SJSA1 (cell line): ENCODE measurements around the gene OR10Z1. TPM values are rescaled to one million over a fixed set of nuclear protein-coding genes. Genes with fewer than 3 reads are reported as not detected.

Experiments used
- DNase-seq, 2 experiments: peaks; one replicate each; pipeline ENCODE4 v3.0.0-alpha.2; 2015 to 2020; ENCODE audit warnings: low spot score in 2 of 2, low read depth in 1 of 2
- H3K27ac ChIP-seq: fragments of 250-450 bp; sonication (Bioruptor Pico); 2 replicates; pipeline ENCODE4 v1.5.1; 2020; ENCODE audit warnings: mild to moderate bottlenecking, moderate library complexity
- H3K27me3 ChIP-seq: fragments of 250-450 bp; sonication (Bioruptor Pico); replicated peaks from 2 replicates; pipeline ENCODE4 v1.5.1; 2020; ENCODE audit warnings: mild to moderate bottlenecking, moderate library complexity
- H3K36me3 ChIP-seq: fragments of 250-450 bp; sonication (Bioruptor Pico); 2 replicates; pipeline ENCODE4 v1.5.1; 2020; ENCODE audit warnings: mild to moderate bottlenecking
- H3K4me1 ChIP-seq: fragments of 250-450 bp; sonication (Bioruptor Pico); replicated peaks from 2 replicates; pipeline ENCODE4 v1.6.1; 2021; ENCODE audit warnings: mild to moderate bottlenecking
- H3K4me3 ChIP-seq: fragments of 250-450 bp; sonication (Bioruptor Pico); 2 replicates; pipeline ENCODE4 v1.5.1; 2020; ENCODE audit warnings: mild to moderate bottlenecking
- H3K9me3 ChIP-seq: fragments of 250-450 bp; sonication (Bioruptor Pico); replicated peaks from 2 replicates; pipeline ENCODE4 v1.5.1; 2020; ENCODE audit warnings: mild to moderate bottlenecking
- total RNA-seq: library from RNA; depleted of rRNA; stranded (reverse); fragments of >200 nt; shearing (Covaris generic); gene quantifications from 2 replicates; pipeline ENCODE4 v1.2.3, GENCODE V29; 2014; rRNA removed

OR10Z1 gene
- total RNA-seq = not detected in 2 replicates

GRCh38 chr1:158604968-158605367, at the start of gene OR10Z1:
OR10Z1 (plus strand) TSS chr1:158605268; CDS start chr1:158606439, 1,171 bp downstream.
- Histone ChIP-seq H3K9me3 (no peaks in the 10 kb centered on the region), H3K27me3 (no peaks in the 10 kb centered on the region), H3K36me3 (no peaks in the 10 kb centered on the region), H3K4me3 (no peak within 1 kb of the TSS), H3K4me1 (no peaks in the 10 kb centered on the region), H3K27ac (no peak within 1 kb of the TSS)
- no peak for DNase-seq

- no peak overlapping the region for H3K4me3 ChIP-seq
- no peak for DNase-seq
- no peaks in the 10 kb centered on the region for H3K36me3 ChIP-seq
- no peaks in the 10 kb centered on the region for H3K4me1 ChIP-seq
- no peak overlapping the region for H3K27ac ChIP-seq
- H3K9me3 ChIP-seq = no peaks in the 10 kb centered on the region
- H3K27me3 ChIP-seq = no peaks in the 10 kb centered on the region
Observed at GRCh38 chr1:158559696-158560095, 45.4 kb upstream of the OR10Z1 start.

- no peaks in the 10 kb centered on the region for H3K4me1 ChIP-seq
- H3K36me3 ChIP-seq = no peaks in the 10 kb centered on the region
- DNase-seq = no peak
- H3K4me3 ChIP-seq = no peak overlapping the region
- H3K9me3 ChIP-seq = no peaks in the 10 kb centered on the region
- no peaks in the 10 kb centered on the region for H3K27me3 ChIP-seq
- no peak overlapping the region for H3K27ac ChIP-seq
Observed at GRCh38 chr1:158563853-158564252, 41.2 kb upstream of the OR10Z1 start.

GRCh38 chr1:158564608-158565007, 40.5 kb upstream of the OR10Z1 start:
- DNase-seq = no peak
- Histone ChIP-seq H3K4me1 (no peaks in the 10 kb centered on the region), H3K4me3 (no peak overlapping the region), H3K27ac (no peak overlapping the region), H3K36me3 (no peaks in the 10 kb centered on the region), H3K9me3 (no peaks in the 10 kb centered on the region), H3K27me3 (no peaks in the 10 kb centered on the region)

GRCh38 chr1:158570480-158570879, 34.6 kb upstream of the OR10Z1 start, which contains the start of gene OR6P1:
OR6P1 (minus strand) TSS chr1:158570580; CDS start chr1:158563604, 6,976 bp downstream.
- Histone ChIP-seq H3K4me1 (no peaks in the 10 kb centered on the region), H3K27me3 (0 out of 2 replicates have a peak, but pooled peaks cover 2% of the 10 kb centered on the region), H3K4me3 (no peak within 1 kb of the TSS), H3K9me3 (no peaks in the 10 kb centered on the region), H3K36me3 (no peaks in the 10 kb centered on the region), H3K27ac (no peak within 1 kb of the TSS)
- DNase-seq = no peak

- H3K9me3 ChIP-seq = no peaks in the 10 kb centered on the region
- H3K27me3 ChIP-seq = 0 out of 2 replicates have a peak, but pooled peaks cover 2% of the 10 kb centered on the region
- no peaks in the 10 kb centered on the region for H3K4me1 ChIP-seq
- H3K36me3 ChIP-seq = no peaks in the 10 kb centered on the region
- DNase-seq = no peak
- H3K27ac ChIP-seq = no peak overlapping the region
- no peak overlapping the region for H3K4me3 ChIP-seq
Observed at GRCh38 chr1:158572226-158572625, 32.8 kb upstream of the OR10Z1 start.

GRCh38 chr1:158577561-158577960, 27.5 kb upstream of the OR10Z1 start:
- no peaks in the 10 kb centered on the region for H3K36me3 ChIP-seq
- H3K4me3 ChIP-seq = no peak overlapping the region
- H3K4me1 ChIP-seq = no peaks in the 10 kb centered on the region
- no peaks in the 10 kb centered on the region; the same call in 1 of the 2 replicates for H3K9me3 ChIP-seq
- no peaks in the 10 kb centered on the region for H3K27me3 ChIP-seq
- DNase-seq = no peak
- H3K27ac ChIP-seq = no peak overlapping the region

- H3K4me1 ChIP-seq = no peaks in the 10 kb centered on the region
Observed at GRCh38 chr1:158579733-158580132, 25.3 kb upstream of the OR10Z1 start, which contains the start of gene OR10X1. OR10X1 (minus strand) TSS chr1:158579899; CDS start chr1:158579899, 0 bp downstream.

GRCh38 chr1:158583962-158584361, 21.1 kb upstream of the OR10Z1 start:
- Histone ChIP-seq H3K27ac (no peak overlapping the region), H3K27me3 (no peaks in the 10 kb centered on the region), H3K36me3 (no peaks in the 10 kb centered on the region)

More at GRCh38 chr1:158579733-158580132, 25.3 kb upstream of the OR10Z1 start, which contains the start of gene OR10X1:
- no peaks in the 10 kb centered on the region; the same call in 1 of the 2 replicates for H3K9me3 ChIP-seq
- no peaks in the 10 kb centered on the region for H3K27me3 ChIP-seq
- no peak within 1 kb of the TSS for H3K27ac ChIP-seq
- H3K4me3 ChIP-seq = no peak within 1 kb of the TSS
- no peak for DNase-seq
- H3K36me3 ChIP-seq = no peaks in the 10 kb centered on the region

GRCh38 chr1:158586942-158587341, 18.1 kb upstream of the OR10Z1 start:
- Histone ChIP-seq H3K9me3 (no peaks in the 10 kb centered on the region), H3K27me3 (no peaks in the 10 kb centered on the region), H3K4me3 (no peak overlapping the region), H3K36me3 (no peaks in the 10 kb centered on the region), H3K27ac (no peak overlapping the region), H3K4me1 (no peaks in the 10 kb centered on the region)
- DNase-seq = no peak

More at GRCh38 chr1:158583962-158584361, 21.1 kb upstream of the OR10Z1 start:
- H3K4me1 ChIP-seq = no peaks in the 10 kb centered on the region
- no peak for DNase-seq
- no peak overlapping the region for H3K4me3 ChIP-seq
- no peaks in the 10 kb centered on the region for H3K9me3 ChIP-seq

GRCh38 chr1:158600735-158601134, 4.3 kb upstream of the OR10Z1 start:
- H3K36me3 ChIP-seq = no peaks in the 10 kb centered on the region
- no peaks in the 10 kb centered on the region for H3K4me1 ChIP-seq
- H3K27ac ChIP-seq = no peak overlapping the region
- DNase-seq = no peak
- H3K4me3 ChIP-seq = no peak overlapping the region
- H3K27me3 ChIP-seq = no peaks in the 10 kb centered on the region
- 0 out of 2 replicates have a peak, but pooled peaks cover 2% of the 10 kb centered on the region for H3K9me3 ChIP-seq

GRCh38 chr1:158607296-158607695, 2.2 kb downstream of the OR10Z1 start:
- no peaks in the 10 kb centered on the region for H3K9me3 ChIP-seq
- no peak overlapping the region for H3K27ac ChIP-seq
- no peaks in the 10 kb centered on the region for H3K4me1 ChIP-seq
- H3K36me3 ChIP-seq = no peaks in the 10 kb centered on the region
- no peaks in the 10 kb centered on the region for H3K27me3 ChIP-seq
- DNase-seq = no peak
- no peak overlapping the region for H3K4me3 ChIP-seq

- Histone ChIP-seq H3K4me1 (no peaks in the 10 kb centered on the region), H3K36me3 (no peaks in the 10 kb centered on the region), H3K9me3 (no peaks in the 10 kb centered on the region), H3K27me3 (no peaks in the 10 kb centered on the region), H3K4me3 (no peak overlapping the region), H3K27ac (no peak overlapping the region)
- DNase-seq = no peak
Observed at GRCh38 chr1:158611916-158612315, 6.8 kb downstream of the OR10Z1 start.

GRCh38 chr1:158613764-158614163, 8.7 kb downstream of the OR10Z1 start:
- no peaks in the 10 kb centered on the region for H3K9me3 ChIP-seq

GRCh38 chr1:158638146-158638545, 33.1 kb downstream of the OR10Z1 start:
- Histone ChIP-seq H3K36me3 (no peaks in the 10 kb centered on the region), H3K27ac (no peak overlapping the region), H3K4me3 (no peak overlapping the region), H3K9me3 (no peaks in the 10 kb centered on the region), H3K27me3 (no peaks in the 10 kb centered on the region), H3K4me1 (no peaks in the 10 kb centered on the region)
- DNase-seq = no peak

More at GRCh38 chr1:158613764-158614163, 8.7 kb downstream of the OR10Z1 start:
- DNase-seq = no peak
- Histone ChIP-seq H3K36me3 (no peaks in the 10 kb centered on the region), H3K27ac (no peak overlapping the region), H3K27me3 (no peaks in the 10 kb centered on the region), H3K4me1 (no peaks in the 10 kb centered on the region), H3K4me3 (no peak overlapping the region)
